HG02938 (cell line): ENCODE measurements around the gene ACAA2.
"Not testable (repeated sequence)": the region's sequence is repeated elsewhere in the genome, so short reads cannot be mapped to it uniquely, and the experiment has no call there.

Experiments
- ATAC-seq: cut with Tn5 transposase; IDR thresholded peaks from one replicate; pipeline ENCODE4 v1.9.1; 2021; ENCODE audit warnings: mild to moderate bottlenecking, moderate library complexity; ENCODE audit not compliant: unreplicated experiment

Gene ACAA2

GRCh38 chr18:49813069-49813318, 339 bp downstream of the ACAA2 start:
- ATAC-seq: peak; percentile 29

- ATAC-seq: no peak
Observed at GRCh38 chr18:49812286-49813068, 856 bp downstream of the ACAA2 start.

- ATAC-seq: no peak
Observed at GRCh38 chr18:49811151-49811938, 2.0 kb downstream of the ACAA2 start.

DNA sequence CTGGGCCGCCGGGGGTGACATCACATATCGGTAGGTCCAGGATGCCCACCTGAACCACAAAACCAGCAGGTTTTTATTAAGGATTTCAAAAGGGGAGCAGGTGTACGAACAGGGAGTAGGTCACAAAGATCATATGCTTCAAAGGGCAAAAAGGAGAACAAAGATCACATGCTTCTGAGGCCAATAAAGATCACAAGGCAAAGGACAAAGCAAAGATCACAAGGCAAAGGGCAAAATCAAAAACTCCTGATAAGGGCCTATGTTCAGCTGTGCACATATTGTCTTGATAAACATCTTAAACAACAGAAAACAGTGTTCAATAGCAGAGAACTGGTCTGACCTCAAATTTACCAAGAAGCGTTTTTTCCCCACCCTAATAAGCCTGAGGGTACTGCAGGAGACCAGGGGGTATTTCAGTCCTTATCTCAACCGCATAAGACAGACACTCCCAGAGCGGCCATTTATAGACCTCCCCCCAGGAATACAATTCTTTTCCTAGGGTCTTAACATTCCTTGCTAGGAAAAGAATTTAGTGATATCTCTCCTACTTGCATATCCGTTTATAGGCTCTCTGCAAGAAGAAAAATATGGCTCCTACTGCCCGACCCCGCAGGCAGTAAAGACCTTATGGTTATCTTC, 4.7 kb downstream of the ACAA2 start:
- not testable (repeated sequence) for ATAC-seq

GRCh38 chr18:49804096-49804495, 9.2 kb downstream of the ACAA2 start:
- no peak for ATAC-seq

GRCh38 chr18:49802623-49803022, 10.7 kb downstream of the ACAA2 start:
- ATAC-seq: no peak

- ATAC-seq: not testable (repeated sequence)
Observed at GRCh38 chr18:49800491-49800890, 12.8 kb downstream of the ACAA2 start.

GRCh38 chr18:49799806-49800205, 13.5 kb downstream of the ACAA2 start:
- not testable (repeated sequence) for ATAC-seq

DNA sequence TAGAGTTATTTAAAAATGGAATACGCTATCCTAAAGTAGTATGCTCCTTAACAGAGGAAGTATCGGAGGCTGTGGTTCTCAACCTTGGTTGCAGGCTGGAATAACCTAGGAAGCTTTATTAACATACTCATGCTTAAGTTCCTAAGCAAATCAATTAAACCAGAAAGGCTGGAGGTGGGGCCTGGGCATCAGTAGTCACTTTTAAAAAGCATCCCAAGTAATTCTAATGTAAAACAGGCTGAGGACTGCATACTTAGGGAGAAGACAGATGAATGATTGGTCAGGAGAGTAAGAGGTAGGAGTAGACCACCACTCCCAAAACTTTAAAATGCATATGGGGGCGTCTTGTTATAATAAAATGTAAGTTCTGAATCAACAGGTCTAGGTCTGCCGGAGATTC, 15.3 kb downstream of the ACAA2 start:
- no peak for ATAC-seq

DNA sequence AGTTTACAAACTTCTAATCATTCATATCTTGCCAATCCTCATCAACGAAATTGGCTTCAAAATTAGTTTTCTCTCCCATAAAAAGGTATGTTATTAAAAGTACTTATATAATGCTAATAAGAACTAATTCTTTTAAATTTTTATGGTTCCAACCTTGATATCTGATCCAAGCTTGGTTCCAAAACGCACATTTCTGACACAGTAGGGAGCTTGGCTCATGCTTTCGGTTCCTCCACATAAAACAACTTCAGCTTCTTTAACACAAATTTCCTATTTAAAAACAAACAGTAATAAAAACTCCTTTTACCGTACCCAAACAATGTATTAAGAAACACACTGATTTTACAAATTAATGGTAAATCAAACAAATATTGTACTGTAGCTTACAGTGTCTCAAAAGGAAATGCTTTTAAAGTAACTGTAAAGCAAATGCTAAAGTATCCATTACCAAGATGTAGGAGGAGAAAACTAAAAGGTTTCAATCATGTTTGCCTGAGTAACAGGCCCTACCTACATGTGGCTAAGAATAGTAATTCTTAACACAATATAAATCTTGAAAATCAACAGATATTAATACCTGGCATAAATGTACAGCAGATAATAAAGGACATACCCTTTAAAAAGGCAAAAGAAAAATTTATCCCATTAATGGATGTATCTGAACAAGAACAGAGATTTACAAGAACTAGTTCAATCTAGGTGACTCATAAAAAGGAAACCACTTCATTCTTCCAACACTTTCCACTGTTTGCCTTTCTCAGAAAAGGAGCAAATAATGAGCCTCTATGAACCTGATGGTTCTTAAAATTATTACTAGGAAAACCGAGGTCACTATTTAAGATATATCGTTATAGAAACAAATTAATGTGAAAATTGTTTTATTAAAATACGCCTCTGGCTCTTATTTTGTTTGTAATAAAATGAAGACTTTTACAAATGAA, 17.5 kb downstream of the ACAA2 start:
- ATAC-seq: no peak

DNA sequence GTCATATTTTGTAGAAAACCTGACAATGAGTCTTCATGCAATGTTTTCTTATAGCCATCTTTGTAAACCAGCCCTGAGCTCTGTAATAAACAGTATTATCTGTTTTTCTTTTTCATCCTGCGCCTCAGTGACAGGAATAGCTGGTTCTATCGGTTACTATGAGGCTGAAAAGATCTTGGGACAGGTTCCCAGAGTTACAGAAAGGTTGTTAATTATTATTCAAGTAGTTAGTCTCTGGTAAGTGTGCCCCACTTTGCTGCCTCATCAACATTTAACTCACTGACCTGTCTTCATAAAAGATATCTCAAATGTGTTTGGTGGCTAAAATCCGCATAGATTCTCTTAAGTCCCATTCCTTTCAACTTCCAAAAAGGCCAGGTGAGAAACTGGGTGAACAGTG, 18.6 kb downstream of the ACAA2 start:
- no peak for ATAC-seq

- not testable (repeated sequence) for ATAC-seq
Observed at GRCh38 chr18:49789560-49790134, 23.7 kb downstream of the ACAA2 start.

- ATAC-seq: peak; percentile 61
Observed at GRCh38 chr18:49788327-49788898, 24.9 kb downstream of the ACAA2 start.

DNA sequence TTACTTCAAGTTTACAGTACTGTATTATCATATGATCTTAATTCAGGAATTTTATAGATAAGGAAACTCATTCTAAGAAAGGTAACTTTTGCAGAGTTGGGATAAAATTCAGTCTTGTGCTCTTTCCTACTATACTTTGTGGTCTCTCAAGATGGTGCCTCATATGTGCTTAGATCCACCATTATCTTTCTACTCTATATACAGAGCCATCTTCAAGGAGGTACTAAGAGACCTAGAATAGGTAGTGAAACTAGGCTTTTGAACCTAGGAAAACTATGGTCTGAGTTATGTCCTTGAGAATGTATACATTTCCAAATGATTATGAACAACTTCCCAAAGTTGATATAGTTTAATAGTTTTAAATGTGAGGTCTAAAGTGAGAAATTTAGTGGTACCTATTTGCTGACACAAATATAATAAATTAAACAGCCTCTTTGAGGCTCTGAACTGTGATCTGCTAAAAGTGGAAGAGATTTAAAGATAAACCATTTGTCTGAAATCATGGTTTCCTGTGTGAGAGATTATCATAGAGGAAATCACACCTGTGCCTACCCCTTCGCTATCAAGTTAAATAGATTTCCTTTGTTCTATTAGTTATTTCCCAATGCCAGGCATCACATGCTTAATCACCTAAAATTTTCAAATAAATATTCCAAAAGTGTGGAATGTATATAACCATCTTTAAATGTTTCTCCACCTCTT, 27.2 kb downstream of the ACAA2 start:
- no peak for ATAC-seq

- no peak for ATAC-seq
Observed at GRCh38 chr18:49784427-49785185, 28.7 kb downstream of the ACAA2 start.

- not testable (repeated sequence) for ATAC-seq
Observed at GRCh38 chr18:49783631-49784030, 29.7 kb downstream of the ACAA2 start.

DNA sequence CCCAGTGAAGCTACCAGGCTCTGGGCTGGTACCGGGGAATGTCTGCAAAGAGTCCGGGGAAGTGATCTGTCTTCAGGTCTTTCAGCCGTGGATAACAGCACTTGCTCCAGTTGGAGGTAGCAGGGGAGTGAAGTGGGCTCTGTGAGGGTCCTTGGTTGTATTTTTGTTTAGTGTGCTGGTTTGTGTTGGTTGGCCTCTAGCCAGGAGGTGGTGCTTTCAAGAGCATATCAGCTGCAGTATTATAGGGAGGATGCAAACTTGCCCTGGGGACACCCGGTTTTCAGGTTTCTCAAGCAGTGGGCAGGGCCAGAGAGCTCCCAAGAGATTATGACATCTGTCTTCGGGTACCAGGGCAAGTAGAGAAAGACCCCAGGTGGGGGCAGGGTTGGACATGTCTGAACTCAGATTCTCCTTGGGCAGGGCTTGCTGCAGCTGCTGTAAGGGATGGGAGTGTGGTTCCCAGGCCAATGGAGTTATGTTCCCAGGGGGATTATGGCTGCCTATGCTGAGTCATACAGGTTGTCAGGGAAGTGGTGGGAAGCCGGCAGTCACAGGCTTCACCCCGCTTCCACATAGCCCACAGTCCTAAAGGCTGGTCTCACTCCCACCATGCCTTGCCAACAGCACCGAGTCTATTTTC, 34.4 kb downstream of the ACAA2 start:
- no peak for ATAC-seq

- ATAC-seq: no peak
Observed at GRCh38 chr18:49769047-49769728, 44.1 kb downstream of the ACAA2 start.
